ENCODE measurements around the gene LSM14B.

DNA sequence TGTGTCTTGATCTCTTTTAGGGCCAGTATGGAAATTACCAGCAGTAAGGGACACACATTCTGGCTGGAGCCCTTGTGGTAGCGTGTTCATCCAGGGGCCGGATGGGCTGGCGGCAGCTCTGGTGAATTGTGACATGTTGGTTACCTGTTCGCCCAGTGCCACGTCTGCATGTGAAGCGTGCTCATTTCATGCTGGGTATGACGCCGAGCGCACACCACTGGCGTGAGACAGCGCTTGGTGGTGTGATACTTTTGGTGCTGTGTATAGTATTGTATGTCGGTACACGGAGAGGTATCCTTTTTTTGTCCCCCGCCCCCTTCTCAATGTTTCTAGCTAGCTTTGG, 56.9 kb downstream of the LSM14B start:
- TF ChIP-seq CTCF (IDR thresholded peaks at IDR 0.05; ENCODE audit: low read length) (no peak), EZH2 (IDR thresholded peaks at IDR 0.05; ENCODE audit: borderline replicate concordance, low read length) (no peak)

Measured in OCI-LY1 (cell line).